GM19452 (cell line): Measurements from ENCODE around the gene CCDC102B.

Experiments used
- ATAC-seq: cut with Tn5 transposase; IDR thresholded peaks from one replicate; pipeline ENCODE4 v1.9.1; 2021; ENCODE audit not compliant: unreplicated experiment

Gene CCDC102B

DNA sequence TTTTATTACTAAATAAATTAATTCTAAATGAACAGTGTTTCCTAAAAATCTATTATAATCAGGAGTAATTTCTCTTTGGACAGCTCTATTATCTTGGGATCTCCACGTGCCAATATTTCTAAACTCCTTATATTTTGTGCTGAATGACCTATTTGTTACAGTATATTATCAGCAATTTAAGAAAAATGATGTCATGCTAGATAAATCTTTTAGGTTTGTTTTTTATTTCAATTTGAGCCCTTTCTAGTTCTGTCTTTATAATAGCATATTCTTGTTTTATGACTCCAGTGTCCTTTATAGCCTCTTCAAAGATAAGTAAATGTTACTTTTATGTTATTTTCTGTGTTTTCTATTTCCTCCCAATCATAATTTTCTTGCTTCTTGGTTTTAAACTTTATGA is 269.2 kb downstream of the CCDC102B start:
- ATAC-seq: no peak

GRCh38 chr18:69071680-69072079 is 273.8 kb downstream of the CCDC102B start:
- ATAC-seq: no peak

DNA sequence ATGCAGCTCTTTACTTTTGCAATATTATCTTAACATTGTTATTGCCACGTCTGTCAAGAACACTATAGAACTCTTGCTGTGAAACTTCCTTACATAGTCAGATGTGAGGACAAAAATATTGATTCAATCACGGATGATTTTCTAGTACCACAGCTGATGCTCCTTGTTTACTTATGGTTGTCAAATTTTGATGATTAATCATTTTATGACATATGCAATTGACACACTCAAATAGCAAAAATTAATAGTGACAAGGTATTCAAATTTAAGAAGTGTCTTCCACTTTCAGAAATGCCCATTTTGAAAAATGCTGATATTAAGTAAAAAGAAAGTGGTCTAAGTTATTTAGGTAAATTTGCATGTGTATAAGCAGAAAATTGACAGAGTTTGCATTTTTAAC is 284.0 kb downstream of the CCDC102B start:
- no peak for ATAC-seq

- no peak for ATAC-seq
Observed at GRCh38 chr18:69082499-69082898, 284.6 kb downstream of the CCDC102B start.

- no peak for ATAC-seq
Observed at GRCh38 chr18:69085951-69086350, 288.1 kb downstream of the CCDC102B start.

DNA sequence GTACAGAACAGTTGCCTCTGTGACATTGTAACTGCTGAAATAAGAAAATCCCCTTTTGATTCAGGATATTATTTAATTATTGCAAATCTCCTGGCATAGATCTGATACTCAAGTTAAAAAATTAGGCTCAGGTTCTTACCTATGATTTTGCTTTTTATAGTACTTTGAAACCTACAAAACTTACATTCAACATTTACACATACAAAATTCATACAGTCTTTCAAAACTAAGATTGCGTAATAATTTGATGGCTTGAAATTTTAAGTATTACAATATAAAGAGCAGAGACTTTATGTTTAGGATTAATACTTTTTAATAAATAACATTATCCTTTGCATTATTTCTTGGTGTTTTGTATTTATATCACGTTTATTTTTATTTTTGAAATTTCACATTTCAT is 291.1 kb downstream of the CCDC102B start:
- no peak for ATAC-seq

- ATAC-seq: no peak
Observed at GRCh38 chr18:69097349-69097748, 299.5 kb downstream of the CCDC102B start.

DNA sequence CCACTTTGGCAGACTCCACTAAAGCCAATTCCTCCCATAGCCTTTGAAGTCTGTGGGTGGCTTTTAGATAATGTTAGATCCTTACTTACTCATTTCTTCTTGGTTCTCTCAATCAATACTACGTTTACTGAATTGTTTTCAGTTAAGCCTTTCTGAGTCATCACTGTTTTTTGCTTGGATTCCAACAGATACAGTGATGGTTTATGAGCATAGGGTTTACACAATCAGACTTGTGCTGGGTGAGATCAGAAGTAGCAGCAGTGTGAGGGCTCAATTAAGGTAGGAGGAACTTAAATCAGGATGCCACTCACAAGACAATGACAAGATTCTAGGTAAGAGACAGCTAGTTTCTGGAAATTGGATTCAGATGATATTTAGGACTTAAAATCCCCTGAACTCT is 305.1 kb downstream of the CCDC102B start:
- no peak for ATAC-seq
